GM10266 (cell line): ENCODE measurements around the gene WDR91.
"Not testable (repeated sequence)": the region's sequence is repeated elsewhere in the genome, so short reads cannot be mapped to it uniquely, and the experiment has no call there.

Experiments used
- DNase-seq: peaks from one replicate; pipeline ENCODE4 v3.0.0; 2012; ENCODE audit errors: extremely low spot score
- TF ChIP-seq, protein P1 (sequence below): IDR thresholded peaks from 2 replicates; pipeline ENCODE4 v1.5.1; 2012; ENCODE audit warnings: mild to moderate bottlenecking, low read depth; ENCODE audit not compliant: control insufficient read depth, insufficient read depth; ENCODE audit errors: missing control alignments

The WDR91 gene

DNA sequence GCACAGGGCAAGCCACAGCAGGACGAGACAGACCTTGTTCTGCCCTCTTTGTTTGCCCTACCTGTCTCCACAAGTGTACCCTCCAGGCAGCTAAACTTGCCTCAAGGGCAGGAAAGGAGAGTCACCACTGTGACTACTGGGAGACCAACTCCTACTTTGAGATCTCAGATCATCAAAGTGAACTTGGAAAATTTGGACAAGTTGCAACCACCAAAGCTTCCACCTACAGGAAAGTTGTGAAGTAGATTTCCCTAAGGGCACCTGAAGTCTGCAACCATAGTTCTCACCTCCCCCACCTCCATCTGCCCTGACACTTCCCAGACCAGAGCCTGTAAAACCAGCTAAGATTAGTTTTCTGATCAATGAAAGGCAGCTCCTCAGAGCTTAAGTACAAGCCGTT, 2.5 kb upstream of the WDR91 start:
- TF ChIP-seq, protein P1, sequence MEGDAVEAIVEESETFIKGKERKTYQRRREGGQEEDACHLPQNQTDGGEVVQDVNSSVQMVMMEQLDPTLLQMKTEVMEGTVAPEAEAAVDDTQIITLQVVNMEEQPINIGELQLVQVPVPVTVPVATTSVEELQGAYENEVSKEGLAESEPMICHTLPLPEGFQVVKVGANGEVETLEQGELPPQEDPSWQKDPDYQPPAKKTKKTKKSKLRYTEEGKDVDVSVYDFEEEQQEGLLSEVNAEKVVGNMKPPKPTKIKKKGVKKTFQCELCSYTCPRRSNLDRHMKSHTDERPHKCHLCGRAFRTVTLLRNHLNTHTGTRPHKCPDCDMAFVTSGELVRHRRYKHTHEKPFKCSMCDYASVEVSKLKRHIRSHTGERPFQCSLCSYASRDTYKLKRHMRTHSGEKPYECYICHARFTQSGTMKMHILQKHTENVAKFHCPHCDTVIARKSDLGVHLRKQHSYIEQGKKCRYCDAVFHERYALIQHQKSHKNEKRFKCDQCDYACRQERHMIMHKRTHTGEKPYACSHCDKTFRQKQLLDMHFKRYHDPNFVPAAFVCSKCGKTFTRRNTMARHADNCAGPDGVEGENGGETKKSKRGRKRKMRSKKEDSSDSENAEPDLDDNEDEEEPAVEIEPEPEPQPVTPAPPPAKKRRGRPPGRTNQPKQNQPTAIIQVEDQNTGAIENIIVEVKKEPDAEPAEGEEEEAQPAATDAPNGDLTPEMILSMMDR: no peak

DNA sequence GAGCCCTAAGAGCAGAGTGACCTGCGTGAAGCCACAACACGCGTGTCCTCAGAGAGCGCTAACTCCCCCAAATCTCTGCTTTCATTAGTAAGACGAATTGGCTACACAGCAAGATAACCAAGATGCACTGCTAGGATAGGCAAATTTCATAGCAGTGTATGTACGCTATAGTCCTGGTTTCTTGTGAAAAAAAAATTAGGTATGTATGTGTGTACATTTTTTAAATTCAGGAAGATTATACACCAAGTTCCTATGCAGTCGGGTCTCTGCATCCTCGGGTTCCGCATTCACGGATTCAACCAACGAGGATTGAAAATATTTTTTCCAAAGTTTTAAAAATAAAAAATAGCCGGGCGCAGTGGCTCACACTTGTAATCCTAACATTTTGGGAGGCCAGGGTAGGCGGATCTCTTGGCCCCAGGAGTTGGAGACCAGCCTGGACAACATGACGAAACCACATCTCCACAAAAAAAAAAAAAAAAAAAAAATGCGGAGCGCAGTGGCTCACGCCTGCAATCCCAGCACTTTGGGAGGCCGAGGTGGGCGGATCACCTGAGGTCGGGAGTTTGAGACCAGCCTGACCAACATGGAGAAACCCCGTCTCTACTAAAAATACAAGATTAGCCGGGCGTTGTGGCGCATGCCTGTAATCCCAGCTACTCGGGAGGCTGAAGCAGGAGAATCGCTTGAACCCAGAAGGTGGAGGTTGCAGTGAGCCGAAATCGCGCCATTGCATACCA, 790 bp upstream of the WDR91 start:
- not testable (repeated sequence) for DNase-seq

More for the DNA sequence above, 2.5 kb upstream of the WDR91 start:
- no peak for DNase-seq

DNA sequence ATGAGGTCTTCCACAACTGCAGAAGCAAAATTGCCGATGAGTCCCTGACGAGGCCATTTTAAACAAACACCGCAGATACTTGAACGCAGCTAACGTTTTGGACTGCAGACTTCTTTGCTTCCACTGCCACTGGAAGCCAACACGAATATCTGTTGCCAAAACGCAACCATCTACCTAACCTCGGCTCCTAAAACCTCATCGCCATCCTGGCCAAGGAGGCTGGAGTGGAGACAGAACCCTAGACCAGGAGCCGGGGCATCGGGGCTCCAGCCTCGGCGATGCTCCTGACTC, 493 bp downstream of the WDR91 start:
- peak; percentile 43 for DNase-seq
- TF ChIP-seq, protein P1: no peak

DNA sequence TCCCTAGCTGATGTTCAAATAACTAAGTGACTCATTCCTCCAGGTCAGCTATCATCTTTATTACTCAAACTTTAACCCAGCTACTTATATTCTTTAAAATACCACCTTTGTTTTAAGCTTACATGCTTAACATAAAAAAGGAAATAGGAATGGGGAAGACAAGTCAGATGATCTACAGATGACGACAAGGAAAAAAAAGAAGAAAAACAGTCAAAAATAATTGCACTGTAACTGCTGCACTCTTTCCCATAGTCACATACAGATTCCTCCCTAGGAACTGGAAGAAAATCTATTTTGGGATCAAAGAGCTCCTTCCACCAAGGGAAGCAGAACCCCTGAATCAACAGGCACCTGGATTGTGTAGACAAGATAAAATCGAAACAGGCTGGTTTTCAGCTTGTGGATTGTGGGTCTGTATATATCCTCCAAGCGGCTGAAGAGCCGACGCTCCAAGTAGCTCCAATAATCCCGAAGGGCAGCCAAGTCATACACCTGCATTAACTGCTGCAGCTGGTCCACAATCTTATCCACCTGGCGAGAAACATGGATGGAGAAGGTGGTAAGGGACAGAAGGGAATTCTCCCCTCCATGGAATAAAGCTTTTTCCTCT, 2.0 kb downstream of the WDR91 start:
- DNase-seq: no peak
- TF ChIP-seq, protein P1: no peak

DNA sequence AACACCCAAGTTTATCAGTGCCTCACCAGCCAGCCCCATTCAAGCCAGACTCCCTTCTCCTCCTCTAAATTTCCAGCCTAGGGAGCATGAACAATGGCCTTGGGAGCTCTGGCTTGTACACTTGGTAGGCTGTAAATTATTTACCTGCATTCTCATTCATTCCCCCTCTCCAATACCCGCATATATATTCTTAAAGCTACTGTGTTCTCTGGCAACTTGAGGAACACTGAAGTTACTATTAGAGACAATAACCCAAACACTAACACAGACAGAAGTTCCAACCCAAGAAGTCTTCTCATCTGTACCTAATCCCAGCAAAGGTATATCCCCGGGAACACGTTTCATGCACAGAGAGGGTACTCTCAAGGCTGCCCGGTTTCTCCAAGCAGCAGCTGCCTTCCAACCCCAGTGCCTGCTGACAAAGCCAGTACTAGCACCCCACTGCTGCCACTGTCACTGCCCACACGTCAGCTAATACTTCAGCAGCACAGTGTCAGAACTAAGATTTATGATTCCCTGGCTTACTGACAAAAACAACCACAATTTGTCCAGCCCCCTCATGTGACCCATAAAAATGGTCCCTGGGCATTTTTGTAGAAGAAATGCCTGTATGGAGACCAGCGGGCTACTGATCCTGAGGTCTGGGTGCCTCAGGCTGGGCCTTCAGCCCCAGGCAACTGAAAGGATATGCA, 3.1 kb downstream of the WDR91 start:
- DNase-seq: no peak
- TF ChIP-seq, protein P1: no peak

DNA sequence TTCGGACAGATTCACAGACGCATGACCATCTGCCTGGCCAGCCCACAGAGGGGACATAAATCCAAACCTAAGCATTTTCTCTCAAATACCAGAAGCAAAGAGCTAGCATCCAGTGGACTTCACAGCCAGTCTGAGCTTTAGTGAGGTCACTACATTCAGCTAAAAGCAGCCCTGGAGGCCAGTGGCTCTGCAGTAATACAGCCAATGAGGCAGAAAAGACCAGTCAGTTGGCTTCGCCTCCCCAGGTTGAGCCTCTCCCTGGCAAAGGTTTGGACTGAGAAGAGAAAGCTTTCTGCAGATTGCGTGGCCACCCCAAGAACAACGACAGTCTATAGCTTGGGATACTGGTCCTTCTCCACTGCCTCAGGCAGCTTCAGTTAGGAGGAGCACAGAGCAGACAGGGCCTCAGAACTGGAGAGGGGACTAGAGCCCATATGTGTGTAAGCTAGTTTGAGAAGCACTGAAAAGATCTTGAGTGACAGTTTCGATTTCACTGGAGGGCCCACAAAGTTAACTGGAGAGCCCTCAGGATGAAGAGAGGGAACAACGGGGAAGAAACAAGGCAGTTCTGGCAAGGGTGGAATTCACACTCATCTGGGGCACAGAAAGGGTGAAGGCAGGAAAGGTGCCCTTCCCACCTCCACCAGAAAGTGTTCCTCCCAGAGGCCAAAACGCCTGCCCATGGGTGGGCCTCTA, 3.8 kb downstream of the WDR91 start:
- TF ChIP-seq, protein P1: no peak
- peak; percentile 59 for DNase-seq

DNA sequence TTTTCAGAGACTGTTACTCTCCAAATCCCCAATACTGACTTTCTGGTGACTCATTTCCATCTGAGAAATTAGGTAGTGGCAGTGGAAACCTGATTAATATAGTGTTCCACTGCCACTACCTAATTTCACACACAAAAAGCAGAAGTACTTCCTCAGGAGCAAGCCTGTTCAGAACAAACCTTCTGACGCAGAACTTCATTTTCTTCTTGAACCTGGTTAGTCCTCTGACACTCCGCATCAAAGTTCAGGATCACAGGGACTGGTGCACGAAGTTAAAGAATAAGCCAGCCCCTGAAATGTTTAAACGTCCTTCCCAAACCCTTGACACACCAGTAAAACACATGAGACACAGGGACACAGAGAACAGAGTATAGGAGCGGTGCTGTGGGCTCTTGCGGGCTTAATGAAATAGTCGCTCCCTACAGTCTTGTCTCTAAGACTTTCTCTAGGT, 4.4 kb downstream of the WDR91 start:
- DNase-seq: peak; percentile 69
- TF ChIP-seq, protein P1: no peak
